ENCODE data around the gene RRBP1. TPM values are rescaled to one million over a fixed set of nuclear protein-coding genes. Genes with fewer than 3 reads are reported as not detected.

The RRBP1 gene
- total RNA-seq, 3 donors from 2014 or later, result 49.8 to 92.4 (median 78.0) TPM

- Histone ChIP-seq H3K27ac (peak overlapping the region; percentile 48 to 60), H3K27me3 (no peaks in the 10 kb centered on the region), H3K4me1 (peaks cover 0 to under 1% of the 10 kb centered on the region in 2 donors), H3K9me3 (no peaks in the 10 kb centered on the region), H3K4me3 (no peak overlapping the region), H3K36me3 (no peaks in the 10 kb centered on the region)
- TF ChIP-seq POLR2AphosphoS5 (IDR thresholded peaks at IDR 0.05) (no peak), CTCF (IDR thresholded peaks at IDR 0.05) (no peak), POLR2A (IDR thresholded peaks at IDR 0.05) (no peak)
- intact Hi-C loops (cut with DNase I; ENCODE audit: low total_unique reads), result no loop called here
- DNase-seq (ENCODE audit: low spot score in 2 of 2), result peak in 1 of 2 donors; percentile 25
These were observed 76.8 kb downstream of the RRBP1 start for GRCh38 chr20:17605131-17605660.

- H3K4me3 ChIP-seq, result no peak overlapping the region
These were observed 79.5 kb downstream of the RRBP1 start for GRCh38 chr20:17602493-17602892.

GRCh38 chr20:17601957-17602356, 80.1 kb downstream of the RRBP1 start:
- DNase-seq (ENCODE audit: low spot score in 2 of 2), result no peak
- Histone ChIP-seq H3K9me3 (no peaks in the 10 kb centered on the region), H3K27me3 (no peaks in the 10 kb centered on the region), H3K4me1 (peaks cover 0 to 2% of the 10 kb centered on the region in 2 donors), H3K27ac (no peak overlapping the region), H3K4me3 (no peak overlapping the region), H3K36me3 (no peaks in the 10 kb centered on the region)
- intact Hi-C loops (cut with DNase I; ENCODE audit: low total_unique reads), result no loop called here
- no peak for TF ChIP-seq CTCF (IDR thresholded peaks at IDR 0.05)
- no peak for TF ChIP-seq POLR2A (IDR thresholded peaks at IDR 0.05)
- no peak for TF ChIP-seq POLR2AphosphoS5 (IDR thresholded peaks at IDR 0.05)

More at GRCh38 chr20:17602493-17602892, 79.5 kb downstream of the RRBP1 start:
- Histone ChIP-seq H3K9me3 (no peaks in the 10 kb centered on the region), H3K27me3 (no peaks in the 10 kb centered on the region), H3K4me1 (no peaks in the 10 kb centered on the region), H3K27ac (no peak overlapping the region), H3K36me3 (no peaks in the 10 kb centered on the region)
- intact Hi-C loops (cut with DNase I; ENCODE audit: low total_unique reads), result no loop called here
- DNase-seq (ENCODE audit: low spot score in 2 of 2), result no peak
- TF ChIP-seq POLR2A (IDR thresholded peaks at IDR 0.05) (no peak), POLR2AphosphoS5 (IDR thresholded peaks at IDR 0.05) (no peak), CTCF (IDR thresholded peaks at IDR 0.05) (no peak)

- Histone ChIP-seq H3K4me3 (no peak overlapping the region), H3K4me1 (peaks cover 3 to 26% of the 10 kb centered on the region in 2 donors), H3K9me3 (no peaks in the 10 kb centered on the region), H3K27me3 (no peaks in the 10 kb centered on the region), H3K36me3 (no peaks in the 10 kb centered on the region), H3K27ac (no peak overlapping the region)
- TF ChIP-seq POLR2AphosphoS5 (IDR thresholded peaks at IDR 0.05) (no peak), CTCF (IDR thresholded peaks at IDR 0.05) (no peak), POLR2A (IDR thresholded peaks at IDR 0.05) (no peak)
- no peak for DNase-seq (ENCODE audit: low spot score in 2 of 2)
- intact Hi-C loops (cut with DNase I; ENCODE audit: low total_unique reads), result no loop called here
These were observed 84.0 kb downstream of the RRBP1 start for GRCh38 chr20:17598013-17598550.

GRCh38 chr20:17595856-17596255, 86.2 kb downstream of the RRBP1 start:
- no peak overlapping the region for H3K4me3 ChIP-seq
- TF ChIP-seq POLR2AphosphoS5 (IDR thresholded peaks at IDR 0.05), result no peak
- H3K4me1 ChIP-seq, result peaks cover 3 to 32% of the 10 kb centered on the region in 2 donors

More at GRCh38 chr20:17595856-17596255, 86.2 kb downstream of the RRBP1 start:
- Histone ChIP-seq H3K9me3 (no peaks in the 10 kb centered on the region), H3K27ac (peak overlapping the region in 1 of 2 donors; percentile 78), H3K27me3 (no peaks in the 10 kb centered on the region), H3K36me3 (no peaks in the 10 kb centered on the region)
- intact Hi-C loops (cut with DNase I; ENCODE audit: low total_unique reads), result no loop called here
- DNase-seq (ENCODE audit: low spot score in 2 of 2), result no peak

All from breast epithelium (tissue), 4 donors.